Stimulated activated CD4-positive, alpha-beta T cell treated with anti-CD3 and anti-CD28 coated beads, Interleukin-1b, Interleukin-23, amount 100 ng/mL, for 48 hours (primary cell): ENCODE measurements around the gene CUX1.
"Not testable (repeated sequence)": the region's sequence is repeated elsewhere in the genome, so short reads cannot be mapped to it uniquely, and the experiment has no call there.

Experiments used
- DNase-seq: peaks from one replicate; pipeline ENCODE4 v3.0.0-alpha.2; 2020

CUX1 gene

GRCh38 chr7:101824440-101824839 lies 7.0 kb downstream of the CUX1 start:
- DNase-seq = no peak

- DNase-seq = no peak
These were observed 8.8 kb downstream of the CUX1 start for GRCh38 chr7:101826081-101826835.

DNA sequence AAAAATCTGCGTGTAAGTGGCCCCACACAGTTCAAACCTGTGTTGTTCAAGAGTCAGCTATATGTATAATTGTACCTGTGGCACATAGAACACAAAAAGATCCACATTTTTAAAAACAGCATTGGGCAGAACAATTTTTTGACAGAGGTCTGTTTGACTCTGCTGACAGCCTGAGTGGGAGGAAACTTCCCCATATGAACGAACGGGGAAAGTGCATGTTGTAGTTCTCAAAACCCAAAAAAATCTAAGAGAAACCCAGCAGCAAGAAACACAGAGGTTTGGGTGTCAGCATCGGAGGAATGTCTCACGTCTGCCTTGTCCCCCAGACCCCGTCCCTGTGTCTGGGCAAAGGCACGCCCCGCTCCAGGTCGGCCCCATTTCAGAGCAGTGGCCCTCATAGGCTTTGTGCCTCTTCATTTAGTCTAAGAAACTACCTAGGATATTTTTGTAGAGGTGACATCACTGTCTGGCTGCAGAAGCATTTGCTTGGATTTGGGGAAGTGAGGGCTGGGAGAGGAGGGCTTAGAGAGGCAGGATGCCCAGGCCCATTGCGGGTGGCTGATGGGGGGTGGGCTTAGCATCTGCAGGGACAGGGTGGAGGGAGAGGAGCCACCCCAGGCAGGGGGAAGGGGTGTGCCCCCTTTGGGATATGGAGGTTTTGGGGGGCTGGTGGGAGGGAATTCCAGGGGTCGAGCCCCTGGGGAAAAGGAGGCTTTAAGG lies 11.0 kb downstream of the CUX1 start:
- no peak for DNase-seq

- no peak for DNase-seq
These were observed 11.9 kb downstream of the CUX1 start for GRCh38 chr7:101829374-101829773.

DNA sequence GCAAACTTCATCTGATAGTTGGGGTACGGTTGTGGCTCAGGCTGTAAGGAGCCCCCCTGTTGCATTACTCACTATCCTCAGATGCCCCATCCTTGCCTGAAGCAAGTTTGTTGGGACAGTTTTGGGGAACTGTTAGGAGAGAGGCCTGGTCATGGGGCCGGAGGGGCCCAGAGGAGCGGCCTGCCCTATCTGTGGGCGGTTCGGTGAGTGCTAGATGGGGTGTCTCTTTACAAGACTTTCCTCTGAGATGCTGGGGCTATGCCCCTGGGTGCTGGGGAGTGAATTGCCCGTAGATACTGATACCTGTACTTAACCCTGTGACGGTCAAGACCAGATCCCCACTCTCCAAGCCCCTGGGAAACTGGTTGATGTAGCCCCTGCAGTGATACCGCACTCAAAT lies 12.4 kb downstream of the CUX1 start:
- no peak for DNase-seq

DNA sequence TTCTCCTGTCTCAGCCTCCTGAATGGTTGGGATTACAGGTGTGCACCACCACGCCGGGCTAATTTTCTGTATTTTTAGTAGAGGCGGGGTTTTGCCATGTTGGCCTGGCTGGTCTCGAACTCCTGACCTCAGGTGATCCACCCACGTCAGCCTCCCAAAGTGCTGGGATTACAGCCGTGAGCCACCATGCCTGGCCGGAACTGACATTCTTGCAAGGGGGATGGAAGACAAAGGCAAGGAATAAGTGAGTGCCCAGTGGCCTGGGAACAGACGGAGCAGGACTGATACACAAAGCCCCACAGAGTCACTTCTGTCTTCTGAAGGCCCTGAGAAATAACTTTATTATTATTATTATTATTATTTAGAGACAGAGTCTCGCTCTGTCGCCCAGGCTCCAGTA lies 14.0 kb downstream of the CUX1 start:
- DNase-seq = not testable (repeated sequence)

DNA sequence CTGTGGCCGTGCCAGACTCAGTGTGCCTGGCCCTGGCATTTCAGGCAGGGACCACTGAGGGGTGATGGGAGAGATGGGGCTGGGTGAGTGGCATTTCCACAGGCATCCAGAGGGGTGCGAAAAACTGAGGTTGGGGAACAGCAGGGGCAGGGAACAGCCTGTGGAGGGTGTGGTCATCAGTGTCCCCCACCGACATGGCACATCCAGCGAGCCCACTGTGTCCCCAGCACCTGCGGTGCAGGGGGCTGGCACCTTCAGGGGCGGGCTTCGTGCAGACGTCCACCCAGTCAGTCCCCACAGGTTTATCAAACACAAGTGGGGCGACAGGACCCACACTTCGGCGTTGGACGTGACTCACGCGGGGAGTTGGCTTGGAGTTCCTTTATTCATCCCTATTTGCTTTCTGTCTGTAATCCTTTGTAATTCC lies 14.8 kb downstream of the CUX1 start:
- no peak for DNase-seq

DNA sequence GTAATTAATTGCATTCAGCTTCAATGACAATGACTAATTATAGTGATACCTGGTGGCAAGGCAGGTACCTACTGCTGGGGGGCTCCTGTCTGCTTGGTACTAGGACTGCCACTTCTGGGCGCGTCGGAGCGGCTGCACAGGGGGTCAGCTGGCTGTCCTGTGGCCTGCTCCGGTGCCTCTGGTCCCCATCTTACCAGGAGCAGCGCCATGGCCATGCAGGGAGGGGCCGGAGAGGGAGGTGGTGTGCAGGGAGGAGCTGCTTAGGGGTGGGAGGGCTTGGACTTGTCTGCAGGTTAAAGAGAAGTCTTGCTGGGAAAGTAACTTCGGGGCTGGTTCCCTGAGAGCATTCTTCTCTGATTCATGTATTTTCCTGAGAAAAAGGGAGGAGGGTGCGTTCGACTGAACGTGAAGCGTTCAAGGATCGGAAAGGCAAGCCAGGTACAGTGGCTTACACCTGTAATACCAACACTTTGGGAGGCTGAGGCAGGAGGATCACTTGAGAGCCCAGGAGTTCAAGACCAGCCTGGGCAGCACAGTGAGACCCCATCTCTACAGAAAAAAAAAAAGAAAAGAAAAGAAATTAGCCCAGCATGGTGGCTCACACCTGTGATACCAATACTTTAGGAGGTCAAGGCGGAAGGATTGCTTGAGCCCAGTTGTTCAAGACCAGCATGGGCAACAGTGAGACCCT lies 15.4 kb downstream of the CUX1 start:
- no peak for DNase-seq

GRCh38 chr7:101833799-101834198 lies 16.4 kb downstream of the CUX1 start:
- no peak for DNase-seq

DNA sequence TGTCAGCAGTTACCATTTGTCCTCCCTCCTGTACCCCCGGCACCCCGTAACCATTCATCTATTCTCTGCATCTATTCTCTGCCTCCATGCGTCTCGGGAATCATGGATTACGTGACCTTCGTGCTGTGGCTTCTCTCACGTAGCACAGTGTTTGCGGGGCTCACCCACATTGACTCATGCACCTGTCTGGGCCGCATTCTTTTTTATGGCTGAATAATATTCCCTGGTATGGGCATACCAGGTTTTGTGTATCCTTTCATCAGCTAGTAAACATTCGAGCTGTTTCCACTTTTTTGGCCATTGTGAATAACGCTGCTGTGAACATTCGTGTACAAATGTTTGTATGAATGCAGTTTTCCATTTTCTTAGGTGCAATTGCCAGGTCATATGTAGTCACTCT lies 17.7 kb downstream of the CUX1 start:
- no peak for DNase-seq

DNA sequence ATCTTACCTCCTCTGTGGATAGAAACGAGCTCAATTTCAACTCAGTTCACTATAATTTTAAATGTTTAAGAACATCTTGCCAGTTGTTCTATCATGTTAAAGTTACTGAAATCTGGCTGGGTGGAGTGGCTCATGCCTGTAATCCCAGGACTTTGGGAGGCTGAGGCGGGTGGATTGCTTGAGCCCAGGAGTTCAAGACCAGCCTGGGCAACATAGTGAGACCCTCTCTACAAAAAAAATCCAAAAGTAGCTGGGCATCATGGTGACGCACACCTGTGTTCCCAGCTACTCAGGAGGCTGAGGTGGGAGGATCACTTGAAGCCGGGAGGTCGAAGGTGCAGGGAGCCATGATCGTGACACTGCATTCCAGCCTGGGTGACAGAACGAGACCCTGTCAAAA lies 20.0 kb downstream of the CUX1 start:
- not testable (repeated sequence) for DNase-seq

- no peak for DNase-seq
These were observed 21.5 kb downstream of the CUX1 start for GRCh38 chr7:101838837-101839483.

- DNase-seq = no peak
These were observed 23.9 kb downstream of the CUX1 start for GRCh38 chr7:101841328-101841727.

- DNase-seq = no peak
These were observed 26.2 kb downstream of the CUX1 start for GRCh38 chr7:101843293-101844271.

DNA sequence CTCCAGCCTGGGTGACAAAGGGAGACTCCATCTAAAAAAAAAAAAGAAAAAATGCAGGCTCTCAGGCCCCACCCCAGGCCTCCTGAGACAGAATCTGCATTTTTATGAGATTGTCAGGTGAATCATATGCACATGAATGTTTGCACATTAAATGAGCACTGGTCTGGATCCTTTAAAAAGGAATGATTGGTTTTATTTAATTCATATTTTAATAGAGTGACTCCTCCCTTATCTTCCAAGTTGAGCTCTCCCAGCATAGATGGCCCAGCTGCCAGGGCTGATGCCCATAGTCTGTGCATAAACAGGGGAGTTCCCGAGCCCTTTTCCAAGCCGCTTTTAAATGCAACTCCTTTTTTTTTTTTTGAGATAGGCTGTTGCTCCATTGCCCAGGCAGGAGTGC lies 28.5 kb downstream of the CUX1 start:
- DNase-seq = no peak

GRCh38 chr7:101846800-101847538 lies 29.5 kb downstream of the CUX1 start:
- no peak for DNase-seq

GRCh38 chr7:101848208-101848951 lies 31.0 kb downstream of the CUX1 start:
- DNase-seq = no peak

DNA sequence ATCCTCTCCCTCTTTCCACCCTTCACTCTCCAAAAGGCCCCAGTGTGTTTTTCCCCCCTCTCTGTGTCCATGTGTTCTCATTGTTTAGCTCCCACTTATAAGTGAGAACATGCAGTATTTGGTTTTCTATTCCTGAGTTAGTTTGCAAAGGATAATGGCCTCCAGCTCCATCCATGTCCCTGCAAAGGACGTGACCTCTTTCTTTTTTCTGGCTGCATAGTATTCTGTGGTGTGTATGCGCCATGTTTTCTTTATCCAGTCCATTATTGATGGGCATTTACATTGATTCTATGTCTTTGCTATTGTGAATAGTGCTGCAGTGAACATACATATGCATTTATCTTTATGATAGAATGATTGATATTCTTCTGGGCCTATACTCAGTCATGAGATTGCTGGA lies 31.9 kb downstream of the CUX1 start:
- not testable (repeated sequence) for DNase-seq

- DNase-seq = not testable (repeated sequence)
These were observed 34.9 kb downstream of the CUX1 start for GRCh38 chr7:101852364-101852763.

- DNase-seq = no peak
These were observed 36.3 kb downstream of the CUX1 start for GRCh38 chr7:101853684-101854083.
